Measurements from ENCODE around the gene CSGALNACT2. TPM values are rescaled to one million over a fixed set of nuclear protein-coding genes. Genes with fewer than 3 reads are reported as not detected.

Gene CSGALNACT2
- total and polyA plus RNA-seq, 2 of the 13 experiments (the other 11 are each of a cell fraction or from before 2014, with no cell fraction given), result 3.3 to 7.1 TPM

DNA sequence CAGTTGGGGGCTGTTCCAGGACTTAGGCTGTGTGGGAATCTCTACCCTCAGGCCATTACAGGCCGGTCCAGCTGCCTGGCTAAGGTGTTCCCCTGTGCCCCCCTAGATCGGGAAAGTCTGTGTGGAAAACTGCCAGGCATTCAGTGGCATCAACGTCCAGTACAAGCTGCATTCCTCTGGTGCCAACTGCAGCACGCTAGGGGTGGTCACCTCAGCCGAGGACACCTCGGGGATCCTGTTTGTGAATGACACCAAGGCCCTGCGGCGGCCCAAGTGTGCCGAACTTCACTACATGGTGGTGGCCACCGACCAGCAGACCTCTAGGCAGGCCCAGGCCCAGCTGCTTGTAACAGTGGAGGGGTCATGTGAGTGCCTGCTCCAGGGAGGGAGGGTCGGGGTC is 27.1 kb upstream of the CSGALNACT2 start (continued):
- TF ChIP-seq, protein P1, sequence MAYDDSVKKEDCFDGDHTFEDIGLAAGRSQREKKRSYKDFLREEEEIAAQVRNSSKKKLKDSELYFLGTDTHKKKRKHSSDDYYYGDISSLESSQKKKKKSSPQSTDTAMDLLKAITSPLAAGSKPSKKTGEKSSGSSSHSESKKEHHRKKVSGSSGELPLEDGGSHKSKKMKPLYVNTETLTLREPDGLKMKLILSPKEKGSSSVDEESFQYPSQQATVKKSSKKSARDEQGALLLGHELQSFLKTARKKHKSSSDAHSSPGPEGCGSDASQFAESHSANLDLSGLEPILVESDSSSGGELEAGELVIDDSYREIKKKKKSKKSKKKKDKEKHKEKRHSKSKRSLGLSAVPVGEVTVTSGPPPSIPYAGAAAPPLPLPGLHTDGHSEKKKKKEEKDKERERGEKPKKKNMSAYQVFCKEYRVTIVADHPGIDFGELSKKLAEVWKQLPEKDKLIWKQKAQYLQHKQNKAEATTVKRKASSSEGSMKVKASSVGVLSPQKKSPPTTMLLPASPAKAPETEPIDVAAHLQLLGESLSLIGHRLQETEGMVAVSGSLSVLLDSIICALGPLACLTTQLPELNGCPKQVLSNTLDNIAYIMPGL (CRISPR knock-in tag; IDR thresholded peaks at IDR 0.05; ENCODE audit: borderline replicate concordance in 1 of 2, low read depth in 1 of 2), result no peak
- TF ChIP-seq SPEN (CRISPR knock-in tag; IDR thresholded peaks at IDR 0.05; ENCODE audit: low read depth) (no peak), ZNF629 (CRISPR knock-in tag; conservative IDR thresholded peaks at IDR 0.05) (no peak), ZNF260 (CRISPR knock-in tag; IDR thresholded peaks at IDR 0.05; ENCODE audit: borderline replicate concordance, low read depth) (no peak)
- TF ChIP-seq, protein P2, sequence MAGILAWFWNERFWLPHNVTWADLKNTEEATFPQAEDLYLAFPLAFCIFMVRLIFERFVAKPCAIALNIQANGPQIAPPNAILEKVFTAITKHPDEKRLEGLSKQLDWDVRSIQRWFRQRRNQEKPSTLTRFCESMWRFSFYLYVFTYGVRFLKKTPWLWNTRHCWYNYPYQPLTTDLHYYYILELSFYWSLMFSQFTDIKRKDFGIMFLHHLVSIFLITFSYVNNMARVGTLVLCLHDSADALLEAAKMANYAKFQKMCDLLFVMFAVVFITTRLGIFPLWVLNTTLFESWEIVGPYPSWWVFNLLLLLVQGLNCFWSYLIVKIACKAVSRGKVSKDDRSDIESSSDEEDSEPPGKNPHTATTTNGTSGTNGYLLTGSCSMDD (CRISPR knock-in tag; IDR thresholded peaks at IDR 0.05), result no peak

GRCh38 chr10:43111921-43112607 is 26.2 kb upstream of the CSGALNACT2 start:
- in situ Hi-C loops (cut with HindIII; ENCODE audit: extremely low pct_ligation_motif_present, low pct_unique_long_range_greater_than_20kb), result no loop called here
- no peaks in the 10 kb centered on the region for H3K79me2 ChIP-seq (ENCODE audit: insufficient read depth, low read length)
- BruUV-seq (replicated peaks), result no TSS peak
- no peaks in the 10 kb centered on the region for H4K20me1 ChIP-seq (ENCODE audit: insufficient read depth, low read length)
- H3K4me1 ChIP-seq (ENCODE audit: insufficient read depth, low read length), result peaks cover 16% of the 10 kb centered on the region
- DNase-seq (ENCODE audit: low spot score), result no peak
- no peaks in the 10 kb centered on the region for H3K9me3 ChIP-seq (ENCODE audit: low read length)
- 14% methylated on average over 15 of the region's 17 CpGs for WGBS (ENCODE audit: low lambda C conversion rate)
- CTCF ChIA-PET (ENCODE audit: low intra/inter-chr PET ratio, low total read pairs), result no interaction called here
- no peak overlapping the region for H3K27ac ChIP-seq (ENCODE audit: extremely low read length, insufficient read depth, low read length)
- H3K27me3 ChIP-seq (ENCODE audit: control insufficient read depth in 1 of 2, insufficient read depth in 2 of 2, low read length in 2 of 2), result peaks cover 2 to 9% of the 10 kb centered on the region in 2 experiments; a peak in 3 of 5 replicates
- intact Hi-C loops (cut with micrococcal nuclease; ENCODE audit: unreplicated experiment), result no loop called here
- no peak overlapping the region for H3K4me3 ChIP-seq (replicated peaks in 1 of 3; ENCODE audit: insufficient read depth in 1 of 3, low read depth in 2 of 3, low read length in 3 of 3)
- H3K36me3 ChIP-seq (replicated peaks in 1 of 2; ENCODE audit: control insufficient read depth in 1 of 2, insufficient read depth in 2 of 2, low read length in 2 of 2), result no peaks in the 10 kb centered on the region
- POLR2A ChIA-PET, result no interaction called here
- no peak overlapping the region for H3K4me2 ChIP-seq (ENCODE audit: low read depth, low read length)
- no peak overlapping the region for H2AFZ ChIP-seq (ENCODE audit: low read length)
- no peak overlapping the region for H3K9ac ChIP-seq (ENCODE audit: insufficient read depth, low read depth, low read length)
- no peak for FAIRE-seq
- TF ChIP-seq, protein P3, sequence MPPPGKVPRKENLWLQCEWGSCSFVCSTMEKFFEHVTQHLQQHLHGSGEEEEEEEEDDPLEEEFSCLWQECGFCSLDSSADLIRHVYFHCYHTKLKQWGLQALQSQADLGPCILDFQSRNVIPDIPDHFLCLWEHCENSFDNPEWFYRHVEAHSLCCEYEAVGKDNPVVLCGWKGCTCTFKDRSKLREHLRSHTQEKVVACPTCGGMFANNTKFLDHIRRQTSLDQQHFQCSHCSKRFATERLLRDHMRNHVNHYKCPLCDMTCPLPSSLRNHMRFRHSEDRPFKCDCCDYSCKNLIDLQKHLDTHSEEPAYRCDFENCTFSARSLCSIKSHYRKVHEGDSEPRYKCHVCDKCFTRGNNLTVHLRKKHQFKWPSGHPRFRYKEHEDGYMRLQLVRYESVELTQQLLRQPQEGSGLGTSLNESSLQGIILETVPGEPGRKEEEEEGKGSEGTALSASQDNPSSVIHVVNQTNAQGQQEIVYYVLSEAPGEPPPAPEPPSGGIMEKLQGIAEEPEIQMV (CRISPR knock-in tag; IDR thresholded peaks at IDR 0.05; ENCODE audit: low read depth), result no peak
- TF ChIP-seq SMYD3 (CRISPR knock-in tag; IDR thresholded peaks at IDR 0.05), result no peak
- no peak for ATAC-seq

Data from HepG2 (cell line).